NB4 (cell line): ENCODE results near the gene TMEM52.

Source experiments
- CTCF ChIP-seq: IDR thresholded peaks from one replicate; pipeline ENCODE4 v1.5.1; 2012; ENCODE audit warnings: low read depth, low read length
- POLR2A ChIP-seq: IDR thresholded peaks from 2 replicates; pipeline ENCODE4 v1.6.1; 2011; ENCODE audit warnings: mild to moderate bottlenecking; ENCODE audit not compliant: insufficient read length; ENCODE audit errors: extremely low read depth

- TF ChIP-seq CTCF (no peak), POLR2A (no peak)
Observed at GRCh38 chr1:1957533-1957961, 38.5 kb upstream of the TMEM52 start.
